Thyroid gland (tissue), 4 donors: Measurements from ENCODE around the gene RASGRP4.

Experiments used
- POLR2A ChIP-seq, 2 donors: fragments of 450-650 bp; IDR thresholded peaks; one replicate each; pipeline ENCODE4 v1.6.1; 2017; ENCODE audit warnings: antibody characterized with exemption in 2 of 2, mild to moderate bottlenecking in 2 of 2, moderate library complexity in 1 of 2
- TF ChIP-seq, protein P1 (sequence below), 6 experiments: fragments of 200-600 bp in 3 of 6; fragments of 450-650 bp in 3 of 6; sonication (generic) in 3 of 6; IDR thresholded peaks; one replicate each; pipeline ENCODE4 v1.5.1; 2016 to 2019; ENCODE audit warnings: antibody characterized with exemption in 6 of 6, mild to moderate bottlenecking in 2 of 6, inconsistent platforms in 1 of 6, moderate library complexity in 1 of 6

- no peak for TF ChIP-seq POLR2A (IDR thresholded peaks at IDR 0.05)
- TF ChIP-seq, protein P1, sequence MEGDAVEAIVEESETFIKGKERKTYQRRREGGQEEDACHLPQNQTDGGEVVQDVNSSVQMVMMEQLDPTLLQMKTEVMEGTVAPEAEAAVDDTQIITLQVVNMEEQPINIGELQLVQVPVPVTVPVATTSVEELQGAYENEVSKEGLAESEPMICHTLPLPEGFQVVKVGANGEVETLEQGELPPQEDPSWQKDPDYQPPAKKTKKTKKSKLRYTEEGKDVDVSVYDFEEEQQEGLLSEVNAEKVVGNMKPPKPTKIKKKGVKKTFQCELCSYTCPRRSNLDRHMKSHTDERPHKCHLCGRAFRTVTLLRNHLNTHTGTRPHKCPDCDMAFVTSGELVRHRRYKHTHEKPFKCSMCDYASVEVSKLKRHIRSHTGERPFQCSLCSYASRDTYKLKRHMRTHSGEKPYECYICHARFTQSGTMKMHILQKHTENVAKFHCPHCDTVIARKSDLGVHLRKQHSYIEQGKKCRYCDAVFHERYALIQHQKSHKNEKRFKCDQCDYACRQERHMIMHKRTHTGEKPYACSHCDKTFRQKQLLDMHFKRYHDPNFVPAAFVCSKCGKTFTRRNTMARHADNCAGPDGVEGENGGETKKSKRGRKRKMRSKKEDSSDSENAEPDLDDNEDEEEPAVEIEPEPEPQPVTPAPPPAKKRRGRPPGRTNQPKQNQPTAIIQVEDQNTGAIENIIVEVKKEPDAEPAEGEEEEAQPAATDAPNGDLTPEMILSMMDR (IDR thresholded peaks at IDR 0.05), result no peak
Measured at GRCh38 chr19:38386971-38387549, 39.0 kb downstream of the RASGRP4 start.
